ENCODE measurements around the gene ASCC1.

DNA sequence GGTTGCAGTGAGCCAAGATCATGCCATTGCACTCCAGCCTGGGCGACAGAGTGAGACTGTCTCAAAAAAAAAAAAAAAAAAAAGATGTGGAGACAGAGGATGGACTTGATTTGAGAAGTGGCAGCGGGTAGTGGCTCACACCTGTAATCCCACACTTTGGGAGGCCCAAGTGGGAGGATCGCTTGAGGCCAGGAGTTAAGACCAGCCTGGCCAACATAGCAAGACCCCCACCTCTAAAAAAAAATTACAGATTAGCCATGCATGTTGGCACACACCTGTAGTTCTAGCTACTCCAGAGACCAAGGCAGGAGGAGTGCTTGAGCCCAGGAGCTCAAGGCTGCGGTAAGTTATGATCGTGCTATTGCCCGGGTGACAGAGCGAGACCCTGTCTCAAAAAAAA lies 24.3 kb upstream of the ASCC1 start:
- TF ChIP-seq FOS (IDR thresholded peaks at IDR 0.05; ENCODE audit: low read depth, low read length) (no peak), CEBPB (IDR thresholded peaks at IDR 0.05; ENCODE audit: low read depth, low read length) (no peak), SMC3 (IDR thresholded peaks at IDR 0.05; ENCODE audit: low read depth, low read length) (no peak), MAZ (IDR thresholded peaks at IDR 0.05; ENCODE audit: borderline replicate concordance, low read depth, low read length) (no peak), POLR2A (IDR thresholded peaks at IDR 0.05; ENCODE audit: low read depth, low read length) (no peak), MAFK (IDR thresholded peaks at IDR 0.05; ENCODE audit: low read depth, low read length) (no peak), MXI1 (IDR thresholded peaks at IDR 0.05; ENCODE audit: borderline replicate concordance, low read depth, low read length) (no peak)
- TF ChIP-seq, protein P1, sequence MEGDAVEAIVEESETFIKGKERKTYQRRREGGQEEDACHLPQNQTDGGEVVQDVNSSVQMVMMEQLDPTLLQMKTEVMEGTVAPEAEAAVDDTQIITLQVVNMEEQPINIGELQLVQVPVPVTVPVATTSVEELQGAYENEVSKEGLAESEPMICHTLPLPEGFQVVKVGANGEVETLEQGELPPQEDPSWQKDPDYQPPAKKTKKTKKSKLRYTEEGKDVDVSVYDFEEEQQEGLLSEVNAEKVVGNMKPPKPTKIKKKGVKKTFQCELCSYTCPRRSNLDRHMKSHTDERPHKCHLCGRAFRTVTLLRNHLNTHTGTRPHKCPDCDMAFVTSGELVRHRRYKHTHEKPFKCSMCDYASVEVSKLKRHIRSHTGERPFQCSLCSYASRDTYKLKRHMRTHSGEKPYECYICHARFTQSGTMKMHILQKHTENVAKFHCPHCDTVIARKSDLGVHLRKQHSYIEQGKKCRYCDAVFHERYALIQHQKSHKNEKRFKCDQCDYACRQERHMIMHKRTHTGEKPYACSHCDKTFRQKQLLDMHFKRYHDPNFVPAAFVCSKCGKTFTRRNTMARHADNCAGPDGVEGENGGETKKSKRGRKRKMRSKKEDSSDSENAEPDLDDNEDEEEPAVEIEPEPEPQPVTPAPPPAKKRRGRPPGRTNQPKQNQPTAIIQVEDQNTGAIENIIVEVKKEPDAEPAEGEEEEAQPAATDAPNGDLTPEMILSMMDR (conservative IDR thresholded peaks at IDR 0.05; ENCODE audit: low read depth, low read length) = no peak
- TF ChIP-seq, protein P2, sequence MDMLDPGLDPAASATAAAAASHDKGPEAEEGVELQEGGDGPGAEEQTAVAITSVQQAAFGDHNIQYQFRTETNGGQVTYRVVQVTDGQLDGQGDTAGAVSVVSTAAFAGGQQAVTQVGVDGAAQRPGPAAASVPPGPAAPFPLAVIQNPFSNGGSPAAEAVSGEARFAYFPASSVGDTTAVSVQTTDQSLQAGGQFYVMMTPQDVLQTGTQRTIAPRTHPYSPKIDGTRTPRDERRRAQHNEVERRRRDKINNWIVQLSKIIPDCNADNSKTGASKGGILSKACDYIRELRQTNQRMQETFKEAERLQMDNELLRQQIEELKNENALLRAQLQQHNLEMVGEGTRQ (IDR thresholded peaks at IDR 0.05; ENCODE audit: low read depth, low read length) = no peak

Measured in IMR-90 (cell line).